GM19023 (cell line): ENCODE measurements around the gene PRR7.
A peak's percentile ranks its signal among the peaks of the same experiment; 100 is the strongest.

Experiments
- ATAC-seq: cut with Tn5 transposase; IDR thresholded peaks from one replicate; pipeline ENCODE4 v1.9.1; 2021; ENCODE audit warnings: mild to moderate bottlenecking, moderate library complexity; ENCODE audit not compliant: unreplicated experiment

The PRR7 gene

DNA sequence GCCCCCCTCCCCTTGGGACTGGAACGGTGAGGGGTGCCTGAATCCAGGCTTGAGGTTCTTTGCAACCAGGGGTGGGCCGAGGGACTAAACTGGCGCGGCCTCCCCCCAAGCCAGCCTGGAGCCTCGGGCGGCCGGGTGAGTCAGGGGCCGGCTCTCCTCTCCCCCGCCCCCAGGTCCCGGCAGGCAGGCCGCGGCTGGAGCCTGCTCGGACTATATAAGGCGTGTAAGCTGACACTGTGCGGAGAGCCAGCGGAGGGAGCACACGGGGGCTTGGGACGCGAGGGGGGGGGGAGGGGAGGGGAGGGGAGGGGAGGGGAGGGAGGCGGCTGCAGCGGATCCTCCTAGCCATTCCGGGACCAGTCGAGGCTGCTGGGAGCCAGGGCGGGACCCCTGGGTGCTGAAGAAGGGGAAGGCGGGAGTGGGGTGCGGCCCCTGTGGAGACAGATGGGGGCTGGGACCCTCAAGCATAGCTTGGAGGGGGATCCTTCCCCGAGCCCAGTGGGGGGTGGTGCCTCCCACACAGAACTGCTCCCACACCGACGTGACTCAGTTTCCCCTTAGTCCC, 50.2 kb downstream of the PRR7 start:
- ATAC-seq = no peak

GRCh38 chr5:177497292-177498012, 50.8 kb downstream of the PRR7 start, which contains the start of gene PDLIM7:
Gene PDLIM7, minus strand, starts transcription at chr5:177497604. Its CDS starts 1,092 bp downstream, at chr5:177496512.
- ATAC-seq = peak; percentile 79

GRCh38 chr5:177498013-177498787, 51.6 kb downstream of the PRR7 start:
- peak; percentile 1 for ATAC-seq

DNA sequence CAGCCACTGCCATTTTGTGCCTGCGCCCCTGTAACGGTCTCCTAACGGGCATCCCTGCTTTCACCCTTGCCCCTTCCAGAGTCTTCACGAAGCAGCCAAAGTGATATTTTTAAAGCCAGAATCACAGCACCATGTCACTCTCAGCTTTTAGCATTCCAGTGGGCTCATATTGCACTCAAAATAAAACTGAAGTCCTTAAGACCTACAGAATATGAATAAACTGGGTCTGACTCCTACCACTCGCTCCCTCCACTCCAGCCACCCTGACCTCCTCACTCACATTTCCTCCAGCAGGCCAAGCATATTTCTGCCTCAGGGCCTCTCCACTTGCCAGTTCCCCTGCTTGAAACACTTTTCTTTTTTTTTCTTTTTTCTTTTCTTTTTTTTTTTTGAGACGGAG, 53.2 kb downstream of the PRR7 start:
- ATAC-seq = no peak

- no peak for ATAC-seq
These were observed 54.3 kb downstream of the PRR7 start for GRCh38 chr5:177500685-177501522.

- no peak for ATAC-seq
These were observed 55.5 kb downstream of the PRR7 start for GRCh38 chr5:177501874-177502678.

DNA sequence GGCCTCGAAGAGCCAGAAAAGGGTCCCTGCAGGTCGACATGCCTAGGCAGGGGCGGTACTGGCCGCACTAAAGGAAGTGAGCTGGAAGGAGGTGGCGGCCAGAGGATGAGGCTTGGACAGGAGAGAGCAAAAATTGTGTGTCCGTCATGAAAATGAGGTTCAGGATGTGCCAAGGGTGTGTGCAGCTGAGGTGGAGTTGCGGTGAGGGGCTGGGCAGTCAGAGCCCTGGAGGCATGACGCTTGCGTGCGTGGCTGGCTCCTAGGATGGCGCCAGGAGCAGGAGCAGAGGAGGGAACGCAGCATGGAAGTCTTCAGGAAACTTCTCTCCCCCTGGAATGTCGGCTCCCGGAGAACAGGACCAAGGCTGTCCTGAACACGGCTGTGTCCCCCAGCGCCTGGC, 56.3 kb downstream of the PRR7 start:
- ATAC-seq = no peak

DNA sequence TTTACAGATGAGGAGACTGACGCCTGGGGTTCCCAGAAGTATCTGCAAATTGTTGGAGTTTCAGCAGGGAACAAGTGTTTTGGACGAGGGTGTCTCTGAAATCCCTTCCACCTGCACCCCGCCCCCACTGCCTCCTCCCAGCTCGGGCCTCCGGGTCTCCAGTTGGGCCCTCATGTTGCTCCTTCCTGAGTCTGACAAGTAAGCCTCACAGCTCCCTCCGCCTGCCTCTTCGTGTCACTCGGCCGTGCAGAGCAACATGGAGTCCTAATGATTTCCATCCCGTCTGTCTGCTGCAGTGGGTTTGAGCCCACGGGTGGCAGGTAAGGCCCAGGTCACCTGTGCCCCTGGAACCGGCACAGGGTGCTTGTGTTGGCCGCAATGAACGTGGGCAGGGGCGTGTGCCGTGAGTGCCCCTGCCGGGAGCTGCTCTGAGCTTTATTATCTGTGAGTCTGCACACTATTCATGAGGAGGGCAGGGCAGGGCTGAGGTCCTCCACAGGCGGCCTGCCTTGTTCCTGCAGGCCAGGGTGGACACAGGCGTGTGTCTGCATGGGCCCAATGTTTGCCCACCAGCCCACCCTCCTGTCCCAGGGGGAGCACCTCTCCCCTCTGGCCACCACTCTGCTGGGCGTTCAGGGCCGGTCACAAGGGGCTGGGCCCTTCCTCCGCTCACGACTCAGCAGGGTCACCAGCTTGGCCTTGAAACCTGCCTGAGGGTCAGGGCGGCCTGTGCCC, 56.9 kb downstream of the PRR7 start:
- ATAC-seq = no peak

DNA sequence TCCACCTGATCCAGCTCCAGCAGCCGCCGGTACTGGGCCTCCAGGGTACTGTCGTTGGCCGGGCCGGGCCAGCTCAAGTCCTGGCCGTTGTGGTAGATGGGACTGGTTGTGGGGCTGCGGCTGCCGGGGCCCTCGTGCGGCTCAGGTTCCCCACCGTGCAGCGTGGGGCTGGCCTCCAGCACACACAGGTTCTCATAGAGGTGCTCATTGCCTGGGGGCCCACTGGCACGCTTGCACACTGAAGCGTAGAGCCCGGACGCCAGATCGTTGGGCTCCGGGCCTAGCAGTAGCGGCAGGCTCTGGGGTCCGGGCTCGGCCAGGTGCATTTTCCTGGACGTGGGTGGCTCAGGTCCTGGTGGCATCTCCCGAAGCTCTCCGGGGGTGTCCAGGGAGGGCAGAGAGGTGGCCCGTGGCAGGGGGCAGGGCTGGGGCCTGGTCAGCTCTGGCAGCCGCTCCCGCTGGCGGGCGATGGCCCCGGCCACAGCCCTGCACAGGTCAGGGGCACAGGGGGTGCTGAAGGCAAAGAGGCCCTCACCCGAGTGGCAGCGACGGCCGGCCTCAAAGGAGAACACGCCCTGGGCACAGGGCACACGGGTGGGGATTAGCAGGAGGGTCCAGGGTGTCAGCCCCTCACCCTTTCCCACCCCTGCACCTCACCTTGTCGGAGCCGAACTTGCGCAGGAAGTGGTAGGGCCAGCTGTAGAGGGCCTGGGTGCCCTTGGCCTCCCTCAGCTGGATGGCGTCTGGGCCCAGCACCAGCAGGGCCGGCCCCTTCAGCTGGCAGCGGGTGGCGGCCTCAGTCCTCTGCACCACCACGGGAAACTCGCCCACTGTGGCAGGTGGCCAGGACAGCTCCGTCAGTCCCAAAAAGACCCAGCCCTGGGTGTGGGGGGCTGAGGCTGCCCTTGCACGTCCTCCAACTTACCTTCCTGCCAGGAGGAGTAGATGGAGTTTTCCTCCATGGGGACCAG, 57.8 kb downstream of the PRR7 start:
- ATAC-seq = no peak

- no peak for ATAC-seq
These were observed 58.5 kb downstream of the PRR7 start for GRCh38 chr5:177505075-177505474.
